ENCODE results near the gene DESI1. TPM values are rescaled to one million over a fixed set of nuclear protein-coding genes. Genes with fewer than 3 reads are reported as not detected.

The DESI1 gene
- total RNA-seq, 1 experiment from 2014 or later = 40.8 TPM

GRCh38 chr22:41660416-41660815 is 39.6 kb upstream of the DESI1 start:
- intact Hi-C loops (cut with micrococcal nuclease) = no loop called here
- Histone ChIP-seq H3K27ac (ENCODE audit: low read depth, low read length) (no peak overlapping the region), H3K9me3 (ENCODE audit: control insufficient read depth in 1 of 2, insufficient read depth in 1 of 2, low read depth in 1 of 2, low read length in 2 of 2) (no peaks in the 10 kb centered on the region), H3K4me1 (ENCODE audit: control insufficient read depth in 1 of 2, insufficient read depth in 2 of 2, low read length in 2 of 2) (no peaks in the 10 kb centered on the region), H3K4me3 (replicated peaks in 1 of 2; ENCODE audit: low read depth in 1 of 2, low read length in 2 of 2) (no peak overlapping the region), H3K9me2 (ENCODE audit: insufficient read depth) (no peaks in the 10 kb centered on the region), H3K27me3 (ENCODE audit: insufficient read depth, low read length) (no peaks in the 10 kb centered on the region), H3K36me3 (ENCODE audit: control insufficient read depth in 1 of 2, insufficient read depth in 2 of 2, low read length in 2 of 2) (peaks cover 57 to 81% of the 10 kb centered on the region in 2 experiments), H3K9ac (ENCODE audit: low read length) (no peak overlapping the region), H4K20me1 (ENCODE audit: insufficient read depth) (peaks cover 8% of the 10 kb centered on the region; the same call in 1 of the 2 replicates), H3K4me2 (ENCODE audit: low read length) (no peak overlapping the region), H2AFZ (ENCODE audit: low read depth, low read length, poor library complexity, severe bottlenecking) (no peak overlapping the region), H3K79me2 (ENCODE audit: insufficient read depth, low read length) (peaks cover 32% of the 10 kb centered on the region; the same call in 1 of the 2 replicates)
- TF ChIP-seq POLR2A (IDR thresholded peaks at IDR 0.05; ENCODE audit: borderline replicate concordance, extremely low read depth, insufficient read depth, insufficient read length) = no peak
- no peak for TF ChIP-seq RAD21 (IDR thresholded peaks at IDR 0.05; ENCODE audit: low read depth)
- no peak for TF ChIP-seq ZNF274 (IDR thresholded peaks at IDR 0.05; ENCODE audit: low read depth, low read length)
- no peak for TF ChIP-seq ZBTB33 (IDR thresholded peaks at IDR 0.05; ENCODE audit: extremely low read depth, insufficient replicate concordance, low read length)
- TF ChIP-seq EZH2phosphoT487 (IDR thresholded peaks at IDR 0.05; ENCODE audit: borderline replicate concordance) = no peak
- no peak for TF ChIP-seq MAX (IDR thresholded peaks at IDR 0.05)
- no peak for TF ChIP-seq POLR2AphosphoS5 (IDR thresholded peaks at IDR 0.05; ENCODE audit: low read depth, low read length)
- TF ChIP-seq, protein P1, sequence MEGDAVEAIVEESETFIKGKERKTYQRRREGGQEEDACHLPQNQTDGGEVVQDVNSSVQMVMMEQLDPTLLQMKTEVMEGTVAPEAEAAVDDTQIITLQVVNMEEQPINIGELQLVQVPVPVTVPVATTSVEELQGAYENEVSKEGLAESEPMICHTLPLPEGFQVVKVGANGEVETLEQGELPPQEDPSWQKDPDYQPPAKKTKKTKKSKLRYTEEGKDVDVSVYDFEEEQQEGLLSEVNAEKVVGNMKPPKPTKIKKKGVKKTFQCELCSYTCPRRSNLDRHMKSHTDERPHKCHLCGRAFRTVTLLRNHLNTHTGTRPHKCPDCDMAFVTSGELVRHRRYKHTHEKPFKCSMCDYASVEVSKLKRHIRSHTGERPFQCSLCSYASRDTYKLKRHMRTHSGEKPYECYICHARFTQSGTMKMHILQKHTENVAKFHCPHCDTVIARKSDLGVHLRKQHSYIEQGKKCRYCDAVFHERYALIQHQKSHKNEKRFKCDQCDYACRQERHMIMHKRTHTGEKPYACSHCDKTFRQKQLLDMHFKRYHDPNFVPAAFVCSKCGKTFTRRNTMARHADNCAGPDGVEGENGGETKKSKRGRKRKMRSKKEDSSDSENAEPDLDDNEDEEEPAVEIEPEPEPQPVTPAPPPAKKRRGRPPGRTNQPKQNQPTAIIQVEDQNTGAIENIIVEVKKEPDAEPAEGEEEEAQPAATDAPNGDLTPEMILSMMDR (IDR thresholded peaks at IDR 0.05 in 2 of 3, conservative IDR thresholded peaks at IDR 0.05 in 1 of 3; ENCODE audit: borderline replicate concordance in 1 of 3, insufficient read depth in 1 of 3, low read depth in 2 of 3, low read length in 2 of 3) = no peak
- TF ChIP-seq CEBPB (IDR thresholded peaks at IDR 0.05; ENCODE audit: low read depth) = no peak
- ChIA-PET CTCF (no interaction called here), RAD21 (ENCODE audit: low non-redundant PET in 1 of 2, low total read pairs in 2 of 2, uncharacterized antibody in 2 of 2, unreplicated experiment in 2 of 2) (interaction anchor here in 1 of 2 experiments (0.7 kb wide), 1 partner anchor 32 kb away, joined by 3 read pairs; no protein-coding TSS in a partner anchor), POLR2A (no interaction called here)
- no peak for DNase-seq (ENCODE audit: low read depth, low spot score)
- no peak for ATAC-seq
- no TSS peak for BruUV-seq (replicated peaks)

Data from HCT116 (cell line).